GM19239 (cell line): ENCODE measurements around the gene SLC6A6.

Source experiments
- DNase-seq: peaks from one replicate; pipeline ENCODE4 v3.0.0; 2011; ENCODE audit warnings: low spot score; ENCODE audit not compliant: insufficient read length
- FAIRE-seq: peaks from 2 replicates; lab custom pipeline; 2011; peaks lifted over from hg19 to GRCh38; lab: Jason Lieb, UNC

Gene SLC6A6

GRCh38 chr3:14528081-14528480 is 125.7 kb downstream of the SLC6A6 start:
- FAIRE-seq (no peak), DNase-seq (no peak)

DNA sequence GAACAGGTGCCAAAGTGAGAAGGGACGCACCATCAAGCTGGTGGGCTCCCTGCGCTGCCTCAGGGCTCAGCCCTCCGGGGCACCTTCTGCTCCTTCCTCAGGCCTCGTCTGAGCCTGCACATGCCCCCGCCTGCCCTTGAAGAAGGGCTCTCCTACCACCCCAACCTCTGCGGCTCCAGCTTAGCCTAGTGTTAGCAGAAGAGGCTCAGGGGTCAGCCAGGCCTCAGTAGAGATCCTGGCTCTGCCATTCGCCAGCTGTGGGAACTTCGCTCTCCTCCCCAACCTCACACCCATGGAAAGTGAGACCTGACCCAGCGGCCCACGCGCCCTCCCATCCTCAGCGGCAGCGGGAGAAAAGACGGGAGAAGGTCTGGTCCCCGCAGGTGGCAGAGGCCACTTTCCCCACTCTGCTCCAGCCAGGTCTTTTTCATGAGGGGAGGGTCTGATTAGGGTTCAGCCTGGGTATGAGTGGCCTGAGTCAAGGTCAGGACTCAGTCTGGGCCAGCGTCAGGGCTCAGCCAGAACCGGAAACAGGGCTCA is 129.5 kb downstream of the SLC6A6 start:
- no peak for DNase-seq
- FAIRE-seq = no peak

DNA sequence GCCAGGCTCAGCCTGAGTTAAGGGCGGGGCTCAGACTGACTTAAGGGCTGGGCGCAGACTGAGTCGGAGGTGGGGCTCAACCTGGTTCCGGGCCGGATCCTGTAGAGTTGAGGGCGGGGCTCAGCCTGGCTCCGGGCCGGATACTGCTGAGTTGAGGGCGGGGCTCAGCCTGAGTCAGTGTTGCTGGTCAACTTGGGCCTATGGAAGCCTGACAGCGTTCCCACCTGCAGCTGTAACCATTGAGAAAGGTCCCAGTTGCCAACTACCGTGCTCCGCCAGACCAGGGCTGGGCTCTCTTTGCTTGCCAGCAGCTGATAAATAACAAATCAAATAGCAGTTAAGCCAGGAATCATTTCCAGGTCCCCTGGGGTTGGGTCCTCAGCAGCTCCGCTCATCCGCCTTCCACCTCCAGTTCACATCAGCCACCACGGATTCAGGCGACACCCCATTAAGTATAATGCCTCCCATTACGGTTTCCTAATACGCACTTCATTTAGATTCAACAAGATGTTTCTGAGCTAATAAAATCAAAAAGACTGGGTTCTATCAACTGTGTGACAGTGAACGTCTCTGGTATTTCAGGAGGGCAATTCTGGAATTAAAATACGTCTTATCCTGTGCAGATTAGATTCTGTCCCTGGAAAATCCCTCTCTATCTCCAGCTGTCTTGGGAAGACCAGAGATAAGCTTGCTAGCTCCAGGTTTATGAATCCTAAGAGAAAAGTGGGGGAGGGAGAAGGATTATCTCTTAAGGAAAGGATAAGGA is 130.5 kb downstream of the SLC6A6 start:
- DNase-seq (no peak), FAIRE-seq (no peak)

DNA sequence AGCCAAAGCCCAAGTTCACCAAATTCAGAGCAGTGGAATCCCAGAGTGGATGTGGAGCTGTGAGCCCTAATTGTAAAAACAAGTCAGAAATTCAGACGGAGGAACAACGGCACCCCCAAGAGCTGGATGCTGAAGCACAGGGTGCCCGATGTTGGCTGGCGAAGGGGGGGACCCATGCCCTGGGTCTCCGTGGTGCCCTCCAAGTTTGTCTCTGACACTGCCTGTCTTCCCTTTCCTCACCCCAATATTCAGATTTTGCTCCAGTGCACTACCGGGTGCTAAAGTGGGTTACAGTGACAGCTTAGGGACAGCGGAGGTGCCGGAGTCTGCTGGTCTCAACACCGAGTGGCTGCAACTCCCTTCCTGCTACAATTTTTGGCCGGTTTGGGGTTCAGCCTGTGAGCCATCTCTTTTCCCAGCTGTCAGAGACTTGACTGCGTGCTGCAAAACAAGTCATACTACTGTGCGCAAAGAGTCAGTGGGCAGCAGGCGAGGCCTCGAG is 131.1 kb downstream of the SLC6A6 start:
- FAIRE-seq (no peak), DNase-seq (no peak)

- DNase-seq = no peak
- no peak for FAIRE-seq
Observed at GRCh38 chr3:14534516-14535191, 132.2 kb downstream of the SLC6A6 start.

DNA sequence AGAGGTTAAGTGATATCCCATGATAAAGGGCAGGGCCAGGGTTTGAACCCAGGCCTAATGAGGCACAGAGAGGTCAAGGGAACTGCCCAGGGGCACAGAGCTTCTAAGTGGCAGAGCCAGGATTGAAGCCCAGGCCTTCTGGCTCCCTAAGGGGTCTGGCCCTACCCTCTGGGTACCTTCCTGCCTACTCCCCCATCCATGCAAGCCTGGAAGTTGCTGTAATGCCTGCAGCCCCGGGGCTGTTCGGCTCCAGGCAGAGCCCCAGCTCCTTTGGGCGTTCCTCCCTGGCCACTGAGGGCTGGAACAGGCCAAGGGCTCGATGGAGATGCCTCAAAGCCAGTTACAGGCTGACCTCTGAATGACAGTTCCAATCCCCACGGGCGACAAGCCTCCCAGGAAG is 133.2 kb downstream of the SLC6A6 start:
- DNase-seq (no peak), FAIRE-seq (no peak)

GRCh38 chr3:14536055-14536815 is 133.8 kb downstream of the SLC6A6 start:
- no peak for DNase-seq
- no peak for FAIRE-seq

DNA sequence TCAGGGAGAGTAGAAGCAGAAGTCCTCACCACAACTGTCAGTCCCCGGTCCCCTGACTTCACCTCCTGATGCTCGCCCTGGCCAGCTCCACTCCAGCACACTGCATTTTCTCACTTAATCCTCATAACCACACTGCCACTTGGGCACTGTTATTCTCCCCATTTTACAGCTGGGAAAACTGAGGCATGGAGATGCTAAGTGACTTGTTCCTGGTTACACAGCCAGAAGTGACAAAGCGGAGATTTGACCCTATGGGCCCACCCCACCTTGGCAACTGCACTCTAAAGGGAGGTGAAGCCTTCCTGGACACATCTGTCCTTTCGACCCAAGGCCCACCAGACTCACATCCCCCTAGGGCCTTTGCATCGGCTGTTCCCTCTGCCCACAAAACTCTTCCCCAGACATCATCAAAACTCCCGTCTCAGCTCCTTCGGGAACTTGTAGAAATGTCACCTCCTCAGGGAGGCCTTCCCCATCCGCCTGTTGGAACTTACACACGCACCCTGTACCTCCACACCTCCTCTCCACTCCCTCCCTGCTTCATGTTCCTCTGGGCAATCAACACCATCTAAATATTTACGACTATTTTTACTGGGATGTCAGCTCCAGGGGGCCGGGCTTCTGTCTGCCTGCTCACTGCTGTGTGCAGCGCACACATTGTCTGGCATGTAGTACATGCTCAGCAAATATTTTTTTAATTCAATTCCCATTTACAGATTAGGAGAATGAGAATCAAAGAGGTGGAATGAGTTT is 134.6 kb downstream of the SLC6A6 start:
- FAIRE-seq = no peak
- no peak for DNase-seq

- DNase-seq = no peak
- FAIRE-seq = no peak
Observed at GRCh38 chr3:14537590-14538450, 135.4 kb downstream of the SLC6A6 start.

DNA sequence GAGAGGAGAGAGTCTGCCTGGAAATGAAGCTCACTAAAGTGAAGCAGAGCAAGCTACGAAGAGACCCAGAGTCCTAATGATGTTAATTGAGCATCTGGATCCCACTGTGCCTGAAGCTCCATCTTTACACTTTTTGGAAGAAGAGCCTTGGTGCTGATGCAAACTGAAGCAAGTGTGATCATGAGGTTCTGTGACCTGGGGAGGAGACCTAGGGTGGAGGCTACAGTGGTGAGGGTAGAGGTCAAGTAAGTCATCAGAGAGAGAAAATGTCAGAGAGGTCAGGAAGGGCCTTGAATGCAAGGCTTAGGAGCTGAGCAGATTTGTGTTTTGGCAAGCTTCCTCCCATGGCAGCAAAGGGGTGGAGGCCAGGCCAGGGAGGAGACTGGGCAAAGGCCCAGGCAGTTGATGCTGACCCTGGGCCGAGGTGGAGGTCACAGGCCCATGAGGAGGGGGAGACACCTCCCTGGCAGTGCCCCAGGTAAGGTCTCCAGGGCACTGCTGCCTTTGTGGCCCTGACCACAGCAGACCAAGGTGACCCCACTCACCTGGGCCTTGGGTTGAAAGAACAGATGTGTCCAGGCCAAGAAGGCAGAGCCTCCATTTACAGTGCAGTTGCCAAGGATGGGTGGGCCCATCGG is 136.2 kb downstream of the SLC6A6 start:
- DNase-seq = no peak
- FAIRE-seq = no peak
